Smooth muscle cell (in vitro differentiated cells): ENCODE measurements around the gene KSR2. TPM values are rescaled to one million over a fixed set of nuclear protein-coding genes. Genes with fewer than 3 reads are reported as not detected.

ENCODE experiments used
- DNase-seq: peaks from one replicate; lab custom pipeline; 2025; ENCODE audit not compliant: unreplicated experiment; lab: John Stamatoyannopoulos, UW
- H2AFZ ChIP-seq: fragments of 200-600 bp; sonication (generic); 2 replicates; pipeline ENCODE4 v1.6.0; 2016; ENCODE audit warnings: antibody characterized with exemption, low read depth, mild to moderate bottlenecking
- H3F3A ChIP-seq: fragments of 200-600 bp; sonication (generic); 2 replicates; pipeline ENCODE4 v1.6.0; 2017; ENCODE audit warnings: antibody characterized with exemption, low read depth
- H3K27ac ChIP-seq: fragments of 200-600 bp; sonication (generic); 2 replicates; pipeline ENCODE4 v1.5.1; 2016; ENCODE audit warnings: low read depth, mild to moderate bottlenecking
- H3K27me3 ChIP-seq: fragments of 200-600 bp; sonication (generic); 2 replicates; pipeline ENCODE4 v1.6.1; 2016; ENCODE audit warnings: low read depth, mild to moderate bottlenecking
- H3K36me3 ChIP-seq: fragments of 200-600 bp; sonication (generic); 2 replicates; pipeline ENCODE4 v1.5.1; 2016; ENCODE audit warnings: low read depth
- H3K4me1 ChIP-seq: fragments of 200-600 bp; sonication (generic); 2 replicates; pipeline ENCODE4 v1.5.1; 2016; ENCODE audit warnings: low read depth
- H3K4me2 ChIP-seq: fragments of 200-600 bp; sonication (generic); 2 replicates; pipeline ENCODE4 v1.6.0; 2016; ENCODE audit warnings: mild to moderate bottlenecking
- H3K4me3 ChIP-seq: fragments of 200-600 bp; sonication (generic); 2 replicates; pipeline ENCODE4 v1.5.1; 2016; ENCODE audit warnings: mild to moderate bottlenecking
- H3K79me2 ChIP-seq: fragments of 200-600 bp; sonication (generic); 2 replicates; pipeline ENCODE4 v1.6.0; 2016; ENCODE audit warnings: low read depth, mild to moderate bottlenecking
- H3K9ac ChIP-seq: fragments of 200-600 bp; sonication (generic); 2 replicates; pipeline ENCODE4 v1.6.0; 2016; ENCODE audit warnings: low read depth
- H3K9me3 ChIP-seq: fragments of 200-600 bp; sonication (generic); replicated peaks from 2 replicates; pipeline ENCODE4 v1.5.1; 2016; ENCODE audit warnings: low read depth
- H4K20me1 ChIP-seq: fragments of 200-600 bp; sonication (generic); 2 replicates; pipeline ENCODE4 v1.6.0; 2016; ENCODE audit warnings: low read depth
- WGBS: methylation state at CpG from one replicate; pipeline ENCODE4 v1.1.7; 2016; ENCODE audit warnings: low lambda C conversion rate; 5-methylcytosine and 5-hydroxymethylcytosine counted together
- polyA plus RNA-seq: library from polyadenylated mRNA; unstranded; fragments of >200 nt; fragmentation: Nextera tagmentation; extraction: Ambion mirVana; gene quantifications from 2 replicates; pipeline ENCODE4 v1.2.1, GENCODE V29; 2016
- total RNA-seq: library from RNA; depleted of rRNA; stranded (reverse); fragments of >200 nt; gene quantifications from 2 replicates; pipeline ENCODE4 v1.2.3, GENCODE V29; 2014
- TF ChIP-seq, protein P1 (sequence below): fragments of 200-600 bp; sonication (generic); IDR thresholded peaks from 2 replicates; pipeline ENCODE4 v1.5.1; 2017; ENCODE audit warnings: borderline replicate concordance, mild to moderate bottlenecking, antibody characterized with exemption; ENCODE audit not compliant: insufficient read depth, poor library complexity, severe bottlenecking

KSR2 gene
- total and polyA plus RNA-seq, 2 experiments from 2014 or later: 0.04 TPM; not detected in 1

DNA sequence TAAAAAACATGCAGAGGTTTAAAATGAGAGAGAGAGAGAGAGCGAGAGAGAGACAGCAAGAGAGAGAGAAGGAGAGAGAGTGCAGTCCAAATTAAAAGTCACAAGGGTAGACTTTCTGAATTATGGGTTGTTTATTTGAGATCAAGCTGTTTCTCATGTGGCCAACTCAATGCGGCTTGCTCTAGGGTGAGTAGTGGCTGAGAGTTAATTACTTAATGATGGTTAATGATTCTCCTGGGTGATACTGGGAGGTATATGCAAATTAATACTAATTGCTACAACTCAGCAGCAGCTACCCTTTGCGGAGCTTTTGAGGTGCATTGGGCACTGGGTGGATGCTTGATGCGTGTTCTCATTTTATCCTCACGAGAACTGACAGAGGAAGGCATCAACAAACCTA is 485.3 kb downstream of the KSR2 start:
- Histone ChIP-seq H2AFZ (no peak overlapping the region), H3K36me3 (no peaks in the 10 kb centered on the region), H3K9ac (no peak overlapping the region), H3K4me1 (peaks cover 4% of the 10 kb centered on the region), H3K4me3 (no peak overlapping the region), H4K20me1 (no peaks in the 10 kb centered on the region), H3K27me3 (no peaks in the 10 kb centered on the region), H3K79me2 (no peaks in the 10 kb centered on the region), H3F3A (peaks cover 7% of the 10 kb centered on the region), H3K4me2 (no peak overlapping the region), H3K9me3 (no peaks in the 10 kb centered on the region), H3K27ac (no peak overlapping the region)
- TF ChIP-seq, protein P1, sequence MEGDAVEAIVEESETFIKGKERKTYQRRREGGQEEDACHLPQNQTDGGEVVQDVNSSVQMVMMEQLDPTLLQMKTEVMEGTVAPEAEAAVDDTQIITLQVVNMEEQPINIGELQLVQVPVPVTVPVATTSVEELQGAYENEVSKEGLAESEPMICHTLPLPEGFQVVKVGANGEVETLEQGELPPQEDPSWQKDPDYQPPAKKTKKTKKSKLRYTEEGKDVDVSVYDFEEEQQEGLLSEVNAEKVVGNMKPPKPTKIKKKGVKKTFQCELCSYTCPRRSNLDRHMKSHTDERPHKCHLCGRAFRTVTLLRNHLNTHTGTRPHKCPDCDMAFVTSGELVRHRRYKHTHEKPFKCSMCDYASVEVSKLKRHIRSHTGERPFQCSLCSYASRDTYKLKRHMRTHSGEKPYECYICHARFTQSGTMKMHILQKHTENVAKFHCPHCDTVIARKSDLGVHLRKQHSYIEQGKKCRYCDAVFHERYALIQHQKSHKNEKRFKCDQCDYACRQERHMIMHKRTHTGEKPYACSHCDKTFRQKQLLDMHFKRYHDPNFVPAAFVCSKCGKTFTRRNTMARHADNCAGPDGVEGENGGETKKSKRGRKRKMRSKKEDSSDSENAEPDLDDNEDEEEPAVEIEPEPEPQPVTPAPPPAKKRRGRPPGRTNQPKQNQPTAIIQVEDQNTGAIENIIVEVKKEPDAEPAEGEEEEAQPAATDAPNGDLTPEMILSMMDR: no peak
- no peak for DNase-seq
- 88% methylated on average over 5 of the region's 5 CpGs for WGBS

DNA sequence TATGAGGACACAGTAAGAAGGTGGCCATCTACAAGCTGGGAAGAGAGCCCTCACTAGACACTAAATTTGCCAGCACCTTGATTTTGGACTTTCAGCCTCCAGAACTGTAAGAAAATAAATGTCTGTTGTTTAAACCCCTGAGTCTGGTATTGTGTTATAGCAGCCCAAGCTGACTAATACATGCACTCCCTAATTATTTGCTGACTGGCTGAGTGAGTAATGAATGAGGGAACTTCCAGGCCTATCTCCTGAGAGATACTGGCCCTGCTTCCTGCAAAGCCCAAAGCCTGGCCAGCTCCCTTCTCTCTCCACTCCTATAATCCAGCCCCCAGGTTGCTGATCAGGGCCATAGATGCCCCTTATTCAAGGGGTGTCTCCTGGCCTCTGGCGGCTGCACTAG is 487.3 kb downstream of the KSR2 start:
- WGBS: 93% methylated on average over 1 of the region's 1 CpG
- TF ChIP-seq, protein P1: no peak
- Histone ChIP-seq H4K20me1 (no peaks in the 10 kb centered on the region), H3K9ac (no peak overlapping the region), H3K36me3 (no peaks in the 10 kb centered on the region), H3K4me2 (no peak overlapping the region), H3K4me1 (no peaks in the 10 kb centered on the region), H3K79me2 (no peaks in the 10 kb centered on the region), H3K27me3 (no peaks in the 10 kb centered on the region), H3F3A (peaks cover 1% of the 10 kb centered on the region), H3K27ac (no peak overlapping the region), H3K4me3 (no peak overlapping the region), H2AFZ (no peak overlapping the region), H3K9me3 (no peaks in the 10 kb centered on the region)
- DNase-seq: no peak

DNA sequence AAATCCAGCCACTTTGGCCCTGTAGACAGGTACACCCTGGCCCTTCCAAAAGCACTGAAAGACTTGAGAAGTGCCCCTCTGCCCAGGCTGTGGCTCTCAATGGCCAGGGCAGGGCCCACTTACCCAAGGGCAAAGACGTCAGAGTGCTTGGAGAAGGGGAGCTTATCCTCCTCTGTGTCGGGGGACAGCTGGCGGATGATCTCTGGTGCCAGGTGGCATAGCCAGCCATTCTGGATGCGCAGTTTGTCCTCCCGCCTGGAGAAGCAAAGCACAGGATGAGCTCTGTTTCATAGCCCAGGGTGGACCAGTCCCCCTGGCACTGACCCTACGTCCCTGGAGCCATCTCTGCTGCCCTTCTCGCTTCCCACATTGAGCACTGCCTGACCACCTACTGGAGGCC is 492.4 kb downstream of the KSR2 start:
- TF ChIP-seq, protein P1: no peak
- Histone ChIP-seq H4K20me1 (no peaks in the 10 kb centered on the region), H3K79me2 (no peaks in the 10 kb centered on the region), H2AFZ (no peak overlapping the region), H3K36me3 (no peaks in the 10 kb centered on the region), H3F3A (no peaks in the 10 kb centered on the region), H3K9ac (no peak overlapping the region), H3K4me3 (no peak overlapping the region), H3K4me2 (no peak overlapping the region), H3K4me1 (no peaks in the 10 kb centered on the region), H3K27me3 (no peaks in the 10 kb centered on the region), H3K9me3 (no peaks in the 10 kb centered on the region), H3K27ac (no peak overlapping the region)
- 98% methylated on average over 7 of the region's 7 CpGs for WGBS
- no peak for DNase-seq

DNA sequence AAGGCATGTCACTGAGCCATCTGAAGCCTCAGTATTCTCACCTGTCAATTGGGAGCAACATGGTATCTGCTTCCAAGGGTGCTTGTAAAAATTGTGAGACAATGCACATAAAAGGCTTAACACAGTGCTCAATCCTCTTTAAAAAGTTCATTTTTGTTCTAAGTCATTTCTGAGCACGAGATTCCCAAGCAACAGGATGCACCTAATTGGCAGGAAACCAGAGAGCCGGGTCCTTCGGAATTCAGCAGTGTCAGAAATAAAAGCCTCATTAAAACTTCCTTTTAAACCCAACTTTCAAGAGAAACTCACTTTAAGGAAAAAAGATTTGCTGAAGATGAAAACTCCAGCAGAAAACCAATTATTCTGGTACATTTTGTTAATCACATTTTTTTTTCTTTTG is 494.9 kb downstream of the KSR2 start:
- no peak for DNase-seq
- Histone ChIP-seq H3K27me3 (no peaks in the 10 kb centered on the region), H3K36me3 (no peaks in the 10 kb centered on the region), H4K20me1 (no peaks in the 10 kb centered on the region), H3K9ac (no peak overlapping the region), H3K4me3 (no peak overlapping the region), H2AFZ (no peak overlapping the region), H3K4me1 (no peaks in the 10 kb centered on the region), H3K79me2 (no peaks in the 10 kb centered on the region), H3K9me3 (no peaks in the 10 kb centered on the region), H3F3A (no peaks in the 10 kb centered on the region), H3K4me2 (no peak overlapping the region), H3K27ac (no peak overlapping the region)
- WGBS: 68% methylated on average over 3 of the region's 3 CpGs
- TF ChIP-seq, protein P1: no peak
